ENCODE measurements around the gene DEFB114. TPM values are rescaled to one million over a fixed set of nuclear protein-coding genes. Genes with fewer than 3 reads are reported as not detected.

The DEFB114 gene
- total and polyA plus RNA-seq, 12 donors: not detected

DNA sequence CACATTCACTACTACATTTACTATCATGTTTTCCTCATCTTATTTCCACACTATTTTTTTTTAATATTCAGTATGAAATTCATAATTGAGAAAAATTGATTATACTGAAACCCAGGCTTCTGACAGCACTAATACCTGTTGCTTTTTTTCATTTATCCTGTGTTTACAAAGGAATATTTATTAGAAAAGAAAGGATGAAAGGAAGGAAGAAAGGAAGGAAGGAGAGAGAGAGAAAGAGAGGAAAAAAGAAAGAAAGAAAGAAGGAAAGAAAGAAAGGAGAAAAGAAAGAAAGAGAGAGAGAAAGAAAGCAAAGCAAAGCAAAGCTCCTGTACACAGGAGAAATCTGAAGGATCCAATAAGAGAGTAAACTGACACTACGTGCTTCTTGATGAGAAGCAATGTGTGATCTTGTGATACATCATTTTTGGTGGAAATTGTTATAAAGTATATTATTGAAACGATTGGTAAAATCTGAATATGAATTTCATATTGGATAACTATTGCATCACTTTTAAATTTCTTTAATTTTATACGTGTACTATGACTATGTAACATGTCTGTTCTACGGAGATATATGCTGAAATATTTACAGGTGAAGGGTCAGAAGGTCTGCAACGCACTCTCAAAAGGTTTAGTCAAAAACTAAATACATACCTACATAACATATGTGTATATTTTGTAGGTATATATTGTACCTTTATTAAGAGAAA is 43.9 kb downstream of the DEFB114 start:
- H3K4me3 ChIP-seq: no peak overlapping the region

DNA sequence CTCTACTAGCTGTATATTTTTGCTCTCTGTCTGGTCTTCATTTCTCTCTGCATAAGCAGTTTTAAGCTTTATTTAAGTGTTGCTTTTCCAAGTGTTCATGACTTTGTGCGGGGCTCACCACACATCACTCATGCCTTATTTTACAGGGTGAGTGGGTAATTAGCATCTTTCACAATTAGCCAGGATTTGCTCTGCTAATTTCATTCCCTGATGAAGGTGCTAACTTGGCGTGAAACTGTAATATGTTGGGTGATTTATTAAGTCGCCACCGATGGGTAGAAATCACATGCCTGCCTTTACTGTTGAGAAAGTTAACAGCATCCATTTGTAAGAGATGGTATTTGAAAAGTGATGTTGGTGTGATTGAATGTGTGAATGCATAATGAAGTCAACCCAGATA is 44.7 kb downstream of the DEFB114 start:
- intact Hi-C loops (cut with DNase I): no loop called here
- H3K9me3 ChIP-seq (replicated peaks in 1 of 3): no peaks in the 10 kb centered on the region
- H3K4me3 ChIP-seq: no peak overlapping the region
- H3K4me1 ChIP-seq (replicated peaks in 1 of 2): peaks cover 0 to 7% of the 10 kb centered on the region in 2 donors
- H3K27me3 ChIP-seq: no peaks in the 10 kb centered on the region
- no peak for DNase-seq
- TF ChIP-seq, protein P1, sequence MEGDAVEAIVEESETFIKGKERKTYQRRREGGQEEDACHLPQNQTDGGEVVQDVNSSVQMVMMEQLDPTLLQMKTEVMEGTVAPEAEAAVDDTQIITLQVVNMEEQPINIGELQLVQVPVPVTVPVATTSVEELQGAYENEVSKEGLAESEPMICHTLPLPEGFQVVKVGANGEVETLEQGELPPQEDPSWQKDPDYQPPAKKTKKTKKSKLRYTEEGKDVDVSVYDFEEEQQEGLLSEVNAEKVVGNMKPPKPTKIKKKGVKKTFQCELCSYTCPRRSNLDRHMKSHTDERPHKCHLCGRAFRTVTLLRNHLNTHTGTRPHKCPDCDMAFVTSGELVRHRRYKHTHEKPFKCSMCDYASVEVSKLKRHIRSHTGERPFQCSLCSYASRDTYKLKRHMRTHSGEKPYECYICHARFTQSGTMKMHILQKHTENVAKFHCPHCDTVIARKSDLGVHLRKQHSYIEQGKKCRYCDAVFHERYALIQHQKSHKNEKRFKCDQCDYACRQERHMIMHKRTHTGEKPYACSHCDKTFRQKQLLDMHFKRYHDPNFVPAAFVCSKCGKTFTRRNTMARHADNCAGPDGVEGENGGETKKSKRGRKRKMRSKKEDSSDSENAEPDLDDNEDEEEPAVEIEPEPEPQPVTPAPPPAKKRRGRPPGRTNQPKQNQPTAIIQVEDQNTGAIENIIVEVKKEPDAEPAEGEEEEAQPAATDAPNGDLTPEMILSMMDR (IDR thresholded peaks at IDR 0.05): no peak
- TF ChIP-seq POLR2A (IDR thresholded peaks at IDR 0.05): no peak
- no peaks in the 10 kb centered on the region for H3K36me3 ChIP-seq (replicated peaks in 1 of 2)
- 73 to 82% (median 76%) methylated on average over 4 of the region's 4 CpGs for WGBS, 4 donors
- no peak overlapping the region for H3K27ac ChIP-seq

More for the DNA sequence above, 43.9 kb downstream of the DEFB114 start:
- WGBS, 4 donors: 80 to 87% (median 84%) methylated on average over 5 of the region's 5 CpGs
- H3K9me3 ChIP-seq (replicated peaks in 1 of 3): no peaks in the 10 kb centered on the region
- H3K27me3 ChIP-seq: no peaks in the 10 kb centered on the region
- no peak for DNase-seq
- TF ChIP-seq POLR2A (IDR thresholded peaks at IDR 0.05): no peak
- TF ChIP-seq, protein P1 (IDR thresholded peaks at IDR 0.05): no peak
- no peaks in the 10 kb centered on the region for H3K36me3 ChIP-seq (replicated peaks in 1 of 2)
- no peak overlapping the region for H3K27ac ChIP-seq
- peaks cover 0 to under 1% of the 10 kb centered on the region in 2 donors for H3K4me1 ChIP-seq (replicated peaks in 1 of 2)
- intact Hi-C loops (cut with DNase I): no loop called here

DNA sequence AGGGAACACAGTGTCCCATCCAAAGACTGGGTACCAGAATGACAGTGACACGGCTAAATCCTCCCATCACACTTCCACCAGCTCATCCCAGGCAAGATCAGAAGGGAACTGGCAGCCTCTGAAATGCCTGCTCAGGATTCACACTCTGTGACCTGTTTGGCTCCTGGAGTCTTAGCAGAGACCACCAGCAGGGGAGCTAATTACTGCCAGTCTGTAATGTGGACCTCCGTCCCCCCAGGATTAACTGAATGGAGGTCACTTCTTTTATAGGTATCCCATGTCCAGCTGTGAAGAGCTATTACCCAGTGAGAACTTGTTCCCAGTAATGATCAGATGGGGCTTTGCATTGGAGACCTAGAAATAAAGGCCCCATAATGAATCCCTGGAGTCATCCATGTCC is 45.2 kb downstream of the DEFB114 start:
- Histone ChIP-seq H3K27me3 (no peaks in the 10 kb centered on the region), H3K36me3 (replicated peaks in 1 of 2) (no peaks in the 10 kb centered on the region), H3K4me3 (no peak overlapping the region), H3K4me1 (replicated peaks in 1 of 2) (peaks cover 0 to 7% of the 10 kb centered on the region in 2 donors), H3K9me3 (replicated peaks in 1 of 3) (no peaks in the 10 kb centered on the region), H3K27ac (no peak overlapping the region)
- no peak for TF ChIP-seq POLR2A (IDR thresholded peaks at IDR 0.05)
- TF ChIP-seq, protein P1 (IDR thresholded peaks at IDR 0.05): no peak
- WGBS, 4 donors: 61 to 90% (median 73%) methylated on average over 2 of the region's 2 CpGs
- intact Hi-C loops (cut with DNase I): no loop called here
- DNase-seq: no peak

DNA sequence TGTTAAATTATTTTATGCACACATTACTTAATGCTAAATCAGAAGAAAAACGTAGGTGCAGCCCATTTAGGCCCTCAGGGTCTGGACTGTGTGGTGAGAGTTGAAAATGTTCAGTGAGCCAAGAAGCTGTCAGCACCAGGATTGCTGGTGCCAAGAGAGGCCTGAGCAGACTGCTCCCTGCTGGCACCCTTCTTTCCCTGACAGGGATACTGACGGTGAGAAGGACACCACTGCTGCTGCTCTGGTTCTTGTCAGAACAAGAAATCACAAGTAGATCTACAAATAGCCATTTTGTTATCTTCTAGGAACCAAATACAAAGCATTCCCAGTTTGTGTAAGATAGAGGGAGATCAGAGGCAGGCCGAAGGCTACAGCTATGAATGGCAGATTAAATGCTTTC is 48.9 kb downstream of the DEFB114 start:
- H3K4me1 ChIP-seq (replicated peaks in 1 of 2): peaks cover 0 to 7% of the 10 kb centered on the region in 2 donors
- TF ChIP-seq, protein P1 (IDR thresholded peaks at IDR 0.05): no peak
- no peak for TF ChIP-seq POLR2A (IDR thresholded peaks at IDR 0.05)
- 18 to 32% (median 25%) methylated on average over 3 of the region's 3 CpGs for WGBS, 4 donors
- no peak overlapping the region for H3K4me3 ChIP-seq
- DNase-seq: peak in 5 of 7 donors; percentile 15 to 67 (median 31)
- intact Hi-C loops (cut with DNase I): no loop called here
- no peaks in the 10 kb centered on the region for H3K9me3 ChIP-seq (replicated peaks in 1 of 3)
- H3K27ac ChIP-seq: no peak overlapping the region
- no peaks in the 10 kb centered on the region for H3K27me3 ChIP-seq
- no peaks in the 10 kb centered on the region for H3K36me3 ChIP-seq (replicated peaks in 1 of 2)

All from adrenal gland (tissue), 12 donors.